ENCODE measurements around the gene TMEM115.

The TMEM115 gene

GRCh38 chr3:50359760-50360110 lies 414 bp upstream of the TMEM115 start:
- H3K27ac ChIP-seq, result peak overlapping the region; percentile 87
- no peaks in the 10 kb centered on the region for H3K9me3 ChIP-seq
- H3K36me3 ChIP-seq, result peaks cover 36% of the 10 kb centered on the region
- peaks cover 8% of the 10 kb centered on the region for H3K27me3 ChIP-seq
- TF ChIP-seq CTCF (IDR thresholded peaks at IDR 0.05), result no peak
- H3K4me3 ChIP-seq (ENCODE audit: low read depth in 1 of 2, low read length in 1 of 2), result peak overlapping the region; percentile 77 to 96
- H3K4me1 ChIP-seq (ENCODE audit: control insufficient read depth in 1 of 2, insufficient read depth in 1 of 2, low read depth in 1 of 2, low read length in 1 of 2), result peaks cover 50% of the 10 kb centered on the region in 2 experiments

GRCh38 chr3:50358355-50358910 lies 888 bp downstream of the TMEM115 start:
- Histone ChIP-seq H3K27me3 (no peaks in the 10 kb centered on the region), H3K36me3 (peaks cover 49% of the 10 kb centered on the region), H3K9me3 (no peaks in the 10 kb centered on the region), H3K4me3 (ENCODE audit: low read depth in 1 of 2, low read length in 1 of 2) (peak overlapping the region; percentile 77 to 96), H3K27ac (peak overlapping the region; percentile 87), H3K4me1 (ENCODE audit: control insufficient read depth in 1 of 2, insufficient read depth in 1 of 2, low read depth in 1 of 2, low read length in 1 of 2) (peaks cover 46% of the 10 kb centered on the region in 2 experiments)
- no peak for TF ChIP-seq CTCF (IDR thresholded peaks at IDR 0.05)

GRCh38 chr3:50357481-50357880 lies 1.8 kb downstream of the TMEM115 start:
- Histone ChIP-seq H3K9me3 (no peaks in the 10 kb centered on the region), H3K4me3 (ENCODE audit: low read depth in 1 of 2, low read length in 1 of 2) (peak overlapping the region in 1 of 2 experiments; percentile 96), H3K36me3 (peaks cover 56% of the 10 kb centered on the region), H3K4me1 (ENCODE audit: control insufficient read depth in 1 of 2, insufficient read depth in 1 of 2, low read depth in 1 of 2, low read length in 1 of 2) (peaks cover 46% of the 10 kb centered on the region in 2 experiments), H3K27ac (peak overlapping the region; percentile 43), H3K27me3 (no peaks in the 10 kb centered on the region)
- no peak for TF ChIP-seq CTCF (IDR thresholded peaks at IDR 0.05)

GRCh38 chr3:50356553-50356952 lies 2.8 kb downstream of the TMEM115 start:
- H3K9me3 ChIP-seq, result no peaks in the 10 kb centered on the region
- H3K4me1 ChIP-seq (ENCODE audit: control insufficient read depth in 1 of 2, insufficient read depth in 1 of 2, low read depth in 1 of 2, low read length in 1 of 2), result peaks cover 44 to 48% of the 10 kb centered on the region in 2 experiments
- no peak overlapping the region for H3K4me3 ChIP-seq (ENCODE audit: low read depth in 1 of 2, low read length in 1 of 2)
- H3K27ac ChIP-seq, result peak overlapping the region; percentile 43
- TF ChIP-seq CTCF (IDR thresholded peaks at IDR 0.05), result no peak
- H3K36me3 ChIP-seq, result peaks cover 62% of the 10 kb centered on the region
- H3K27me3 ChIP-seq, result no peaks in the 10 kb centered on the region

- peak overlapping the region; percentile 43 for H3K27ac ChIP-seq
Observed at GRCh38 chr3:50355829-50356552, 3.3 kb downstream of the TMEM115 start.

More at GRCh38 chr3:50355829-50356552, 3.3 kb downstream of the TMEM115 start:
- TF ChIP-seq CTCF (IDR thresholded peaks at IDR 0.05), result no peak
- H3K4me3 ChIP-seq (ENCODE audit: low read depth in 1 of 2, low read length in 1 of 2), result no peak overlapping the region
- no peaks in the 10 kb centered on the region for H3K9me3 ChIP-seq
- H3K36me3 ChIP-seq, result peaks cover 64% of the 10 kb centered on the region
- peaks cover 49 to 53% of the 10 kb centered on the region in 2 experiments for H3K4me1 ChIP-seq (ENCODE audit: control insufficient read depth in 1 of 2, insufficient read depth in 1 of 2, low read depth in 1 of 2, low read length in 1 of 2)
- H3K27me3 ChIP-seq, result no peaks in the 10 kb centered on the region

Measured in neutrophil (primary cell).